Liver (tissue), 9 donors: Measurements from ENCODE around the gene GCNT1. TPM values are rescaled to one million over a fixed set of nuclear protein-coding genes. Genes with fewer than 3 reads are reported as not detected.
"Not testable (repeated sequence)": the region's sequence is repeated elsewhere in the genome, so short reads cannot be mapped to it uniquely, and the experiment has no call there.

Experiments
- DNase-seq: peaks from one replicate; pipeline ENCODE4 v3.0.0-alpha.2; 2017; ENCODE audit warnings: low spot score
- H3K27ac ChIP-seq, 2 donors: one replicate each; pipeline ENCODE4 v1.7.0; 2013; ENCODE audit warnings: inconsistent platforms in 2 of 2, low read length in 2 of 2, control low read depth in 1 of 2, low read depth in 1 of 2, mild to moderate bottlenecking in 1 of 2
- H3K27me3 ChIP-seq, 4 donors: one replicate each; pipeline versions ENCODE4 v1.6.1 to v1.7.0; 2013; ENCODE audit warnings: low read length in 3 of 4, inconsistent platforms in 1 of 4, mild to moderate bottlenecking in 1 of 4, moderate library complexity in 1 of 4; ENCODE audit not compliant: control insufficient read depth in 4 of 4, insufficient read depth in 4 of 4
- H3K36me3 ChIP-seq, 4 donors: one replicate each; pipeline versions ENCODE4 v1.6.1 to v1.7.0; 2013; ENCODE audit warnings: low read length in 3 of 4, mild to moderate bottlenecking in 3 of 4, low read depth in 1 of 4, moderate library complexity in 1 of 4; ENCODE audit not compliant: control insufficient read depth in 4 of 4, insufficient read depth in 3 of 4
- H3K4me1 ChIP-seq, 4 donors: one replicate each; pipeline versions ENCODE4 v1.6.1 to v1.7.0; 2013; ENCODE audit warnings: low read length in 3 of 4, mild to moderate bottlenecking in 3 of 4, moderate library complexity in 1 of 4; ENCODE audit not compliant: control insufficient read depth in 4 of 4, insufficient read depth in 4 of 4
- H3K4me3 ChIP-seq, 3 donors: one replicate each; pipeline versions ENCODE4 v1.6.1 to v1.7.0; 2013; ENCODE audit warnings: low read length in 3 of 3, control low read depth in 1 of 3, low read depth in 1 of 3, mild to moderate bottlenecking in 1 of 3
- H3K9ac ChIP-seq, 2 donors: one replicate each; pipeline ENCODE4 v1.7.0; 2013; ENCODE audit warnings: low read length in 2 of 2, mild to moderate bottlenecking in 2 of 2, moderate library complexity in 2 of 2, control low read depth in 1 of 2, low read depth in 1 of 2
- H3K9me3 ChIP-seq, 4 donors: one replicate each; pipeline versions ENCODE4 v1.6.1 to v1.7.0; 2013; ENCODE audit warnings: low read length in 3 of 4; ENCODE audit not compliant: control insufficient read depth in 4 of 4
- ATF3 ChIP-seq: IDR thresholded peaks from 2 replicates; pipeline ENCODE4 v1.6.1; 2016; ENCODE audit warnings: antibody characterized with exemption
- CTCF ChIP-seq: fragments of 150-350 bp; IDR thresholded peaks from 2 replicates; pipeline ENCODE4 v1.5.1; 2017; ENCODE audit warnings: improper control_type of control experiment, low read depth, low read length; ENCODE audit not compliant: missing input control
- FOXA1 ChIP-seq: IDR thresholded peaks from 2 replicates; pipeline ENCODE4 v1.6.1; 2016; ENCODE audit warnings: antibody characterized with exemption
- GABPA ChIP-seq, 2 donors: IDR thresholded peaks in 1 of 2; conservative IDR thresholded peaks in 1 of 2; 2 replicates each; pipeline ENCODE4 v1.6.1; 2016; ENCODE audit warnings: antibody characterized with exemption in 2 of 2, mild to moderate bottlenecking in 1 of 2, moderate library complexity in 1 of 2
- HNF4G ChIP-seq: IDR thresholded peaks from 2 replicates; pipeline ENCODE4 v1.6.1; 2016; ENCODE audit warnings: antibody characterized with exemption
- NR2F2 ChIP-seq: IDR thresholded peaks from 2 replicates; pipeline ENCODE4 v1.6.1; 2016; ENCODE audit warnings: antibody characterized with exemption
- RAD21 ChIP-seq, 2 donors: IDR thresholded peaks; 2 replicates each; pipeline ENCODE4 v1.6.1; 2016; ENCODE audit warnings: antibody characterized with exemption in 2 of 2, mild to moderate bottlenecking in 2 of 2
- REST ChIP-seq: IDR thresholded peaks from 2 replicates; pipeline ENCODE4 v1.6.1; 2016; ENCODE audit warnings: antibody characterized with exemption, mild to moderate bottlenecking
- SP1 ChIP-seq: IDR thresholded peaks from 2 replicates; pipeline ENCODE4 v1.6.1; 2018; ENCODE audit warnings: antibody characterized with exemption, mild to moderate bottlenecking
- TAF1 ChIP-seq: conservative IDR thresholded peaks from 2 replicates; pipeline ENCODE4 v1.6.1; 2016; ENCODE audit warnings: antibody characterized with exemption, mild to moderate bottlenecking
- YY1 ChIP-seq: IDR thresholded peaks from 2 replicates; pipeline ENCODE4 v1.6.1; 2016; ENCODE audit warnings: antibody characterized with exemption, mild to moderate bottlenecking
- ZBTB33 ChIP-seq: IDR thresholded peaks from 2 replicates; pipeline ENCODE4 v1.6.1; 2016; ENCODE audit warnings: antibody characterized with exemption
- WGBS: extraction: QIAGEN DNeasy Blood & Tissue Kit; methylation state at CpG from one replicate; pipeline ENCODE4 v1.1.7; 2013; 5-methylcytosine and 5-hydroxymethylcytosine counted together
- polyA plus RNA-seq, 2 donors: library from polyadenylated mRNA; stranded (reverse) in 1 of 2; unstranded in 1 of 2; fragments of 200-250 nt in 1 of 2; fragments of >200 nt in 1 of 2; fragmentation: Nextera tagmentation in 1 of 2; extraction: Ambion mirVana in 1 of 2; gene quantifications; one replicate each; pipeline versions ENCODE4 v1.2.1 to v1.2.3, GENCODE V29; 2013 to 2015
- total RNA-seq, 2 donors: library from RNA; depleted of rRNA; stranded (reverse); fragments of >200 nt; gene quantifications; one replicate each; pipeline ENCODE4 v1.2.3, GENCODE V29; 2014
- donor health status: healthy.
- donor health status: healthy.
- donor health status: healthy.
- donor health status: healthy.
- donor health status: healthy.

GCNT1 gene
- total and polyA plus RNA-seq, 4 donors = 0.82 to 4.3 (median 2.6) TPM

- TF ChIP-seq YY1 = no peak
- no peak for TF ChIP-seq SP1
- TF ChIP-seq TAF1 = no peak
- TF ChIP-seq HNF4G = no peak
These were observed 7.3 kb downstream of the GCNT1 start (continued) for GRCh38 chr9:76466299-76466605.

GRCh38 chr9:76474419-76474818 lies 15.4 kb downstream of the GCNT1 start:
- Histone ChIP-seq H3K4me3 (no peak overlapping the region), H3K27ac (no peak overlapping the region), H3K36me3 (no peaks in the 10 kb centered on the region), H3K27me3 (no peaks in the 10 kb centered on the region), H3K4me1 (no peaks in the 10 kb centered on the region), H3K9ac (no peak overlapping the region), H3K9me3 (no peaks in the 10 kb centered on the region)
- WGBS = 86% methylated on average over 3 of the region's 3 CpGs
- no peak for TF ChIP-seq HNF4G
- TF ChIP-seq GABPA (IDR thresholded peaks at IDR 0.05 in 1 of 2, conservative IDR thresholded peaks at IDR 0.05 in 1 of 2) = no peak
- TF ChIP-seq ATF3 = no peak
- TF ChIP-seq SP1 = no peak
- TF ChIP-seq RAD21 (IDR thresholded peaks at IDR 0.05) = no peak
- TF ChIP-seq TAF1 = no peak
- TF ChIP-seq ZBTB33 = no peak
- TF ChIP-seq YY1 = no peak
- no peak for DNase-seq

- no peak for DNase-seq
- Histone ChIP-seq H3K27ac (no peak overlapping the region), H3K4me1 (no peaks in the 10 kb centered on the region), H3K9me3 (no peaks in the 10 kb centered on the region), H3K36me3 (no peaks in the 10 kb centered on the region), H3K9ac (no peak overlapping the region), H3K27me3 (no peaks in the 10 kb centered on the region), H3K4me3 (no peak overlapping the region)
- TF ChIP-seq NR2F2 (no peak), CTCF (no peak), HNF4G (no peak), FOXA1 (no peak), SP1 (no peak), REST (no peak)
- WGBS = 84% methylated on average over 4 of the region's 4 CpGs
These were observed 16.7 kb downstream of the GCNT1 start for GRCh38 chr9:76475686-76476085.

GRCh38 chr9:76477818-76478217 lies 18.8 kb downstream of the GCNT1 start:
- not testable (repeated sequence) for DNase-seq, H3K9ac ChIP-seq, H3K9me3 ChIP-seq, H3K4me1 ChIP-seq, H3K27me3 ChIP-seq, H3K4me3 ChIP-seq, H3K27ac ChIP-seq, H3K36me3 ChIP-seq
- 85% methylated on average over 7 of the region's 7 CpGs for WGBS
